ENCODE data around the gene NCKAP5.

Gene NCKAP5

GRCh38 chr2:133417415-133417814, 150.8 kb downstream of the NCKAP5 start:
- DNase-seq = no peak

- no peak for DNase-seq
Measured at GRCh38 chr2:133416736-133417135, 151.5 kb downstream of the NCKAP5 start.

- no peak for DNase-seq
Measured at GRCh38 chr2:133416146-133416545, 152.1 kb downstream of the NCKAP5 start.

GRCh38 chr2:133415210-133415876, 152.9 kb downstream of the NCKAP5 start:
- DNase-seq = no peak

DNA sequence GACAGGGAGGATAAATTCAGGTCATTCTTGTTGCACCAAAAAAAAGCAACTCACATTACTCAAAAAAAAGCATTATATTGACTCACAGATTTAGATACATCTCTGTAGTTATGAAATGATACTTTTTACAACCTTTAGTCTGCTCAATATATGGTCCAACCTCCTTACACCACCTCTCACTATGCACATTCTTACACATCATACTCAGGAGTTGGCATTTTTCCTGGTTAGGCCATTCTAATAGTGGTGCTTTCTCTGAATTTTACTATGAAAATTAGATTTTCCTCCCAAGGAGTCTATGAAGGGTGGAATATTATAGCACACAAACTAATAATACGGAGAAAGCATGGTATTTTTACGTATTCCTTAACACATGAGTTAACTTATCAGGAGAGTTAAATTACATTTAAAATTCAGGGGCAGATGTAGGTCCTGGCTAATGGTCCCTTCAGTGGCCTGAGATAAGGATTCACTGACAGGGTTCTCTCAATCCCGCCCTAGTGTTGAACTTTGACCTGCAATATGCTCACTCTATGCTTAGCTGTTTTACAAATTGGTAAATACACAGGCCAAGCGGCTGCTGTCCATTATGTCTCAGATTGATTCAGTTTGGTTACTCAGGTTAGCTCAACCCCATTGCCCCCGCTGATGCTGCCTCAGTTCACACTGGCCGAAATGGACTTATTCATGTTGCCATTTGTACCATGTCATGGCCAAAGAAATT, 153.6 kb downstream of the NCKAP5 start:
- DNase-seq = no peak

GRCh38 chr2:133413863-133414262, 154.4 kb downstream of the NCKAP5 start:
- DNase-seq = no peak

DNA sequence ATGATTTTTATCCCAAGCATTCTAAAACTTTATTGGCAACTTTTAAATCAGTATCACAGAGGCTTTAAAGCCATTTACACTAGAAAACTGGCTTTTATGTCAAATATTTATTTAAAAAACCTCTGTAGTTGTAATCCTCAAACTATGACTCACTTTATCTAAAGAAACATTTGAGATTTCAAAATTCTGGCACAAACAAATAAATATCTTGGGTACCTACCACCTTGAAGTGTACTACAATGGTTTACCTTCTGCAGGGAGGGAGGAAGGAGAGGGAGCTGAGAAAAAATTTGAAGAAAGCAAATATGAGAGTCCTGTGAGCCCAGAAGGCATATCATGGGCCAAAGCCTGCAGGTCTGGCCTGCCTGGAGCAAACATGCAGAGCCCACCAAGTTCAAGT, 155.6 kb downstream of the NCKAP5 start:
- no peak for DNase-seq

- no peak for DNase-seq
Measured at GRCh38 chr2:133411857-133412256, 156.4 kb downstream of the NCKAP5 start.

GRCh38 chr2:133411101-133411500, 157.2 kb downstream of the NCKAP5 start:
- DNase-seq = no peak

DNA sequence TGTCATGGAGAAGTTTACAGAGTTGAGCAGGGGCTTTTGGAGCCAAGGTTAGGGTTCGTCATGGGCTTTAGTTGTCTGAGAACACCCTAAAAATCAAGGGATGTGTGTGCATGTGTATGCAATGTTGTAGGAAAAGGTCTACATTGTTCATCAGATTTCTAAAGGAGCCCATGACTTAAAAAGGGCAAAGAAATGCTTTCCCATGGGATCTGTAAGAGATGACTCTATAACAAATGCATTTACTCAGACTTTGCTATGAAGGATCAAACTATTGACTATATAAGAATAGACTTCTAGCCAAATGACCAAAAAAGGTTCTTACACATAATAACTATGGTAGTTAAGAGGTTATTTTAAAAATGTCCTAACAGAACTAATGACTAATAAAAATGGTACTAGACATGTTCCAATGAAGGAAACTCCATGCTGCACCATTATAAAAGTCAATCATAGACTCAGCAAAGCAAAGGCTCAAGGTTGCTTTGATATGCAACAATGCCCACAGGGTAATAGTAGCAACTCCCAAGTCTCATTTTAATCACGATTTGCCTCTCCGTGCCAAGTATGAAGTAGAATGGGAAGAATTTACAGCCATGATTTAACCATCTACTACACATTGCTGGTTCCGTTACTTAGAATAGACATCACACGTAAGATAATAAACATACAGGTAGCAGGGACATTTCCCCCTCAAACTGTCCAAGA, 158.5 kb downstream of the NCKAP5 start:
- DNase-seq = no peak

DNA sequence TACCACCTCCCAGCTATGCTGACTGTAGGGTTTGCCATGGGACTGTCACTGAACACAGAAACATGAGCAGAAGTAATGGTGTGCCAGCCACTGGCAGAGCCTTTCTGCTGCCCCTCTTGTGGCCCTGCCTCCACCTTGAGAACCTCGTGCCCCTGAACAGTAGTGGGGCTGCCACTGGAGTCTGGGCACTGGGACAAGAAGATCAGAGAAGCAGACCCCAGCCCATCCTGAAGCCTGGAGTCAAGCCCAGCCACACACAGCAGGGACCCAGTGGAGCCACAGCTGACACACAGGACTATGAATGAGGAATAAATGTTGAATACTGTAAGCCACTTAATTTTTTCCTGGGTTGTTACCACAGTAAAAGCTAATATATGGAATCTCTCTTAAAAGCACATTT, 159.6 kb downstream of the NCKAP5 start:
- DNase-seq = no peak

GRCh38 chr2:133407341-133407740, 160.9 kb downstream of the NCKAP5 start:
- DNase-seq = no peak

GRCh38 chr2:133405252-133405651, 163.0 kb downstream of the NCKAP5 start:
- DNase-seq = no peak

DNA sequence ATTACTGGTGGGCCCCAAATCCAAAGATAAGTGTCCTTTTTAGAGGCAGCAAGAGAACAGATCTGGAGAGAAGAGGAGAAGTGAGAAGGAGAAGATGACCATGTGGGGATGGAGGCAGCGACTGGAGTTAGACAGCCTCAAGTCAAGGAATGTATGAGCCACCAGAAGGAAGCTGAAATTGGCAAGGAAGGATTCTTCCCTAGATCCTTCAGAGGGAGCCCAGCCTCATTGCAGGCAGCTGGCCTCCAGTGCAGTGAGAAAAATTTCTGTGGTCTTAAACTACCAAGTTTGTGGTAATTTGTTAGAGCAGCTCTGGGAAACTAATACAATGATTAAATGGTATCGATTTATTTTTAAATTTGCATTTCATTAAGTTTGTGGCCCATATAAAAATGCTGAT, 167.9 kb downstream of the NCKAP5 start:
- no peak for DNase-seq

GRCh38 chr2:133393895-133394294, 174.4 kb downstream of the NCKAP5 start:
- DNase-seq = no peak

DNA sequence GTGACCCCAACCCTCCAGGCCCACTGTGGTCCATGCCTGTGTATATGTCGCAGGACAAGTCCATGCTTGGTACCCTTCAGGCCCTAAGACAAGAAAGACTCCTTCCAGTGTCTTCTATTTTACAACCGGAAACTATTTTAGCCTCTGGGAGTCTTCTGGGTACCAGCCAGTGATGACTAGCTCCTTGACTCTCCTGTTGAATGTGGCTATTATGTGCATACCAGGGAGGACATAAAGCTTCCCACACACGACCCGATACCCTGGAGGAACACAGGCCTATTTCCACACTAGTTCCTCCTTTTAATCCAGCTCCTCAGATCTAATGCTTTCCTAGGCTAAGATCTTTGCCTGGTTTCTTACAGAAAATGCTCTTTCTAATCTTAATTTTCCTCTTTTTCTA, 178.1 kb downstream of the NCKAP5 start:
- DNase-seq = no peak

- no peak for DNase-seq
Measured at GRCh38 chr2:133389569-133389968, 178.7 kb downstream of the NCKAP5 start.

DNA sequence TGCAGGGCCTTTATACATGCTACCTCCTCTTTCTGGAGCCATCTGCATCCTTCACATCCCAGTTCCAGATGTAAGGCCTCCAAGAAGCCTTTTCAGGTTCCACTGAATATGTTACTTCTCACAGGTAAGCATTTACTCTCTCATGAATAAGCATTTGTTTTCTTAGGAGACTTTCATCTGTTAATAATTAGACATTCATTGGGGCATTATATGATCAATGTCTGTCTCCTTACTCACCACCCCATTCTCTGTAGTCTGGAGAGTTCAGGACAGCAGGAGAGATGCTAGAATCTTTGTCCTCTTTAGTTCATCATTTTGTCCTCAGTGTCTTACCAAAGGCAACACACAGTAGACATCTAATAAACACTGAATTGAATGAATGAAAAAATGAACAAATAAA, 185.7 kb downstream of the NCKAP5 start:
- no peak for DNase-seq

DNA sequence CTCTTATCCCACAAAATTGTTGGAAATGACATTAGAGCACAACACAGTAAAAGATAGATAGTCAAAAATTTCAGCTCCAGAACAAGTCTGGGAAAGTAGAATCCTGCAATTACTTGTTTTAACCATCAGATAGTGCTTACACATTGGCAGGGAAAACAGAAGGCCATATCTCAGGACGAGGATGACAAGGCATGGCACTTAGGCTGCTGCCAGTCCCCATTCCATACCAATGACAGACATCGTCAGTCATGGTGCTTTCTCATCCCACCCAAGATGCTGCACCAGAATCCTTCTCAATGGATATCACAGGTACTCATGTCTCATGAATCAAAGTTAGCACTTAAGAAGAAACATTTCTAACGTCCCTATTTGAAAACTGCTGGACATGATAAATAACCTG, 187.3 kb downstream of the NCKAP5 start:
- no peak for DNase-seq

- no peak for DNase-seq
Measured at GRCh38 chr2:133378928-133379549, 189.2 kb downstream of the NCKAP5 start.

- DNase-seq = no peak
Measured at GRCh38 chr2:133378386-133378785, 189.9 kb downstream of the NCKAP5 start.

GRCh38 chr2:133377599-133377998, 190.7 kb downstream of the NCKAP5 start:
- no peak for DNase-seq

GRCh38 chr2:133377021-133377481, 191.2 kb downstream of the NCKAP5 start:
- no peak for DNase-seq

DNA sequence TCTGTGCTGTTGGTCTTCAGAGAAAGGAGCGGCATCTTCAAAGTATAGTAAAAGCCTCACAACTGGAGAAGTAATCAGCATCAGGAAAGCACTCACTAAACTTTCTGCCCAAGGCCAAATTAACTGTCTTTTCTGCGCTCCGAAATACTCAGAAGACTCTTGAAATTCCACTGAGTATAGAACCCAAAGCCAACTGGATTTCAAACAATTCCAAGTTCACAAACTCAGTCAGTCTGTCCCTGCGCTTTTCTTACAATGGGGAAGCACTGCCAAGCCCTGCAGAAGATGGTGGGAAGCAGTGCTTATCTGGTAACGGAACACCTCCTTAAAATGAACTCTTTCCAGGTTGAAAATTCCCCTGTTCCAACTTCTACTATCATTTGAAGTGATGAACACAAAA, 193.5 kb downstream of the NCKAP5 start:
- DNase-seq = no peak
